ENCODE measurements around the gene PAX8.

PAX8 gene

GRCh38 chr2:113190871-113191270 lies 87.8 kb downstream of the PAX8 start:
- no peak for DNase-seq (ENCODE audit: insufficient read length)
- TF ChIP-seq TAF1 (IDR thresholded peaks at IDR 0.05; ENCODE audit: borderline replicate concordance, low read depth, low read length) (no peak), POLR2AphosphoS5 (IDR thresholded peaks at IDR 0.05; ENCODE audit: low read depth, low read length) (no peak), POLR2A (IDR thresholded peaks at IDR 0.05; ENCODE audit: low read depth, low read length) (no peak)
- no peak for FAIRE-seq

- DNase-seq (ENCODE audit: insufficient read length) (no peak), FAIRE-seq (no peak)
- no peak for TF ChIP-seq POLR2AphosphoS5 (IDR thresholded peaks at IDR 0.05; ENCODE audit: low read depth, low read length)
- TF ChIP-seq POLR2A (IDR thresholded peaks at IDR 0.05; ENCODE audit: low read depth, low read length): no peak
Measured at GRCh38 chr2:113187771-113188170, 91.0 kb downstream of the PAX8 start.

GRCh38 chr2:113186433-113186796 lies 92.3 kb downstream of the PAX8 start:
- TF ChIP-seq POLR2A (IDR thresholded peaks at IDR 0.05; ENCODE audit: low read depth, low read length): 0 out of 2 replicates have a peak, but pooled peaks have one; percentile 15
- TF ChIP-seq POLR2AphosphoS5 (IDR thresholded peaks at IDR 0.05; ENCODE audit: low read depth, low read length): no peak
- no peak for TF ChIP-seq TAF1 (IDR thresholded peaks at IDR 0.05; ENCODE audit: borderline replicate concordance, low read depth, low read length)
- FAIRE-seq: no peak
- no peak for DNase-seq (ENCODE audit: insufficient read length)

GRCh38 chr2:113185664-113186432 lies 92.9 kb downstream of the PAX8 start:
- no peak for TF ChIP-seq POLR2AphosphoS5 (IDR thresholded peaks at IDR 0.05; ENCODE audit: low read depth, low read length)
- TF ChIP-seq POLR2A (IDR thresholded peaks at IDR 0.05; ENCODE audit: low read depth, low read length): no peak
- no peak for TF ChIP-seq TAF1 (IDR thresholded peaks at IDR 0.05; ENCODE audit: borderline replicate concordance, low read depth, low read length)
- DNase-seq (ENCODE audit: insufficient read length): no peak
- FAIRE-seq: no peak

- no peak for DNase-seq (ENCODE audit: insufficient read length)
- no peak for FAIRE-seq
- TF ChIP-seq POLR2AphosphoS5 (IDR thresholded peaks at IDR 0.05; ENCODE audit: low read depth, low read length): no peak
- no peak for TF ChIP-seq TAF1 (IDR thresholded peaks at IDR 0.05; ENCODE audit: borderline replicate concordance, low read depth, low read length)
- no peak for TF ChIP-seq POLR2A (IDR thresholded peaks at IDR 0.05; ENCODE audit: low read depth, low read length)
Measured at GRCh38 chr2:113184531-113185230, 94.0 kb downstream of the PAX8 start.

- DNase-seq (ENCODE audit: insufficient read length): no peak
- TF ChIP-seq POLR2A (IDR thresholded peaks at IDR 0.05; ENCODE audit: low read depth, low read length) (no peak), TAF1 (IDR thresholded peaks at IDR 0.05; ENCODE audit: borderline replicate concordance, low read depth, low read length) (no peak), POLR2AphosphoS5 (IDR thresholded peaks at IDR 0.05; ENCODE audit: low read depth, low read length) (no peak)
- no peak for FAIRE-seq
Measured at GRCh38 chr2:113183703-113184102, 95.0 kb downstream of the PAX8 start.

GRCh38 chr2:113183264-113183663 lies 95.5 kb downstream of the PAX8 start:
- DNase-seq (ENCODE audit: insufficient read length) (no peak), FAIRE-seq (no peak)
- no peak for TF ChIP-seq POLR2A (IDR thresholded peaks at IDR 0.05; ENCODE audit: low read depth, low read length)
- TF ChIP-seq TAF1 (IDR thresholded peaks at IDR 0.05; ENCODE audit: borderline replicate concordance, low read depth, low read length): no peak
- TF ChIP-seq POLR2AphosphoS5 (IDR thresholded peaks at IDR 0.05; ENCODE audit: low read depth, low read length): no peak

GRCh38 chr2:113182471-113183260 lies 96.1 kb downstream of the PAX8 start:
- FAIRE-seq (no peak), DNase-seq (ENCODE audit: insufficient read length) (no peak)
- TF ChIP-seq TAF1 (IDR thresholded peaks at IDR 0.05; ENCODE audit: borderline replicate concordance, low read depth, low read length): no peak
- TF ChIP-seq POLR2A (IDR thresholded peaks at IDR 0.05; ENCODE audit: low read depth, low read length): 0 out of 2 replicates have a peak, but pooled peaks have one; percentile 7
- TF ChIP-seq POLR2AphosphoS5 (IDR thresholded peaks at IDR 0.05; ENCODE audit: low read depth, low read length): peak; percentile 35; the same call in 1 of the 2 replicates

- FAIRE-seq: no peak
- no peak for DNase-seq (ENCODE audit: insufficient read length)
- TF ChIP-seq POLR2A (IDR thresholded peaks at IDR 0.05; ENCODE audit: low read depth, low read length) (0 out of 2 replicates have a peak, but pooled peaks have one; percentile 19), TAF1 (IDR thresholded peaks at IDR 0.05; ENCODE audit: borderline replicate concordance, low read depth, low read length) (no peak)
Measured at GRCh38 chr2:113181258-113182051, 97.3 kb downstream of the PAX8 start.

- no peak for FAIRE-seq
- DNase-seq (ENCODE audit: insufficient read length): no peak
- no peak for TF ChIP-seq TAF1 (IDR thresholded peaks at IDR 0.05; ENCODE audit: borderline replicate concordance, low read depth, low read length)
- TF ChIP-seq POLR2A (IDR thresholded peaks at IDR 0.05; ENCODE audit: low read depth, low read length): no peak
- TF ChIP-seq POLR2AphosphoS5 (IDR thresholded peaks at IDR 0.05; ENCODE audit: low read depth, low read length): no peak
Measured at GRCh38 chr2:113180131-113180946, 98.4 kb downstream of the PAX8 start.

All from GM12892 (cell line).